ENCODE data around the gene BBIP1.

Gene BBIP1

DNA sequence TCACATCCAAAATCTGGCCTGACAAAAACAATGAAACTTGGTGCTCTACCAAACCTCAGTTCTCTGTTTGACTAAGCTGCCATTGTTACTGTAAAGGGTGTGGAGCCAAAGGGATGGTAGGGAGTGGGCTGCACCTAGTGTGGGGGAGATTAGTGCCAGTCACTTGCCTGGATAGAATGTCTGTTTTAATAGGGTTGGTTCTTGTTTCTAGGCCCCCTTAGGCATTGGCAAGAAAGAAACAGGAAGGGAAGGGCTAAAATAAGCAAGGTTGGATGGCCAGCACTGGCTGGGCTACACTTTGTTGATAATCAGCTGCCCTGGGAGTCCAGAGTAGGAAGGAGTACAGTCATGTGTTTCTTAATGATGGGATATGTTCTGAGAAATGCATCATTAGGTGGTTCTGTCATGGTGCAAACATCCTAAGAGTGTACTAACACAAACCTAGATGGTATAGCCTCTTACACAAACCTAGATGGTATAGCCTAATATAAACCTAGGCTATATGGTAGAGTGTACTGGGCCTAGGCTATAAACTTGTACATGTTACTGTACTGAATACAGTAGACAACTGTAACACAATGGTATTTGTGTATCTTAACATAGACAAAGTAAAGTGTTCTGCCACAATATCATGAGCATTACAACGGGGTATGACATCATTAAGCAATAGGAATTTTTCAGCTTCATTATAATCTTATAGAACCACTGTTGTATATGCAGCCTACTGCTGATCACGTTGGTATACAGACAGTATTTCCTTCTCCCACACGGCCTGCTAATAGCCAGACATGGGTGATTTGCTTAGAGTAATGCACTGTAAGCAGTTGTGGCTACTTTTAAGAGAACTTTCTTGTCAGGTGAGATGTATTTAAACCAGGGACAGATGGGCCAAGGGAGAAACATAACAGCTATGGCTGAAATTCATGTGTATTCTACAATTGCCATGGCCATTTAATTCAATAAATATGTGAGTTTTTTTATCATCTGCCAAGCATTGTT is 15.4 kb downstream of the BBIP1 start:
- no peak overlapping the region for H2AFZ ChIP-seq (ENCODE audit: low read length, unreplicated experiment)
- H3K79me2 ChIP-seq (ENCODE audit: control insufficient read depth, insufficient read depth, low read length, unreplicated experiment) = no peaks in the 10 kb centered on the region
- H3K4me3 ChIP-seq (ENCODE audit: low read depth, low read length) = no peak overlapping the region
- H3K4me1 ChIP-seq (ENCODE audit: control insufficient read depth, insufficient read depth, low read length, unreplicated experiment) = peaks cover 23% of the 10 kb centered on the region
- H3K36me3 ChIP-seq (ENCODE audit: insufficient read depth, low read length) = peaks cover 8% of the 10 kb centered on the region; the same call in 1 of the 2 replicates
- no peaks in the 10 kb centered on the region for H3K27me3 ChIP-seq (ENCODE audit: insufficient read depth, low read length)
- H3K27ac ChIP-seq (ENCODE audit: low read depth, low read length) = peak overlapping the region; percentile 77

DNA sequence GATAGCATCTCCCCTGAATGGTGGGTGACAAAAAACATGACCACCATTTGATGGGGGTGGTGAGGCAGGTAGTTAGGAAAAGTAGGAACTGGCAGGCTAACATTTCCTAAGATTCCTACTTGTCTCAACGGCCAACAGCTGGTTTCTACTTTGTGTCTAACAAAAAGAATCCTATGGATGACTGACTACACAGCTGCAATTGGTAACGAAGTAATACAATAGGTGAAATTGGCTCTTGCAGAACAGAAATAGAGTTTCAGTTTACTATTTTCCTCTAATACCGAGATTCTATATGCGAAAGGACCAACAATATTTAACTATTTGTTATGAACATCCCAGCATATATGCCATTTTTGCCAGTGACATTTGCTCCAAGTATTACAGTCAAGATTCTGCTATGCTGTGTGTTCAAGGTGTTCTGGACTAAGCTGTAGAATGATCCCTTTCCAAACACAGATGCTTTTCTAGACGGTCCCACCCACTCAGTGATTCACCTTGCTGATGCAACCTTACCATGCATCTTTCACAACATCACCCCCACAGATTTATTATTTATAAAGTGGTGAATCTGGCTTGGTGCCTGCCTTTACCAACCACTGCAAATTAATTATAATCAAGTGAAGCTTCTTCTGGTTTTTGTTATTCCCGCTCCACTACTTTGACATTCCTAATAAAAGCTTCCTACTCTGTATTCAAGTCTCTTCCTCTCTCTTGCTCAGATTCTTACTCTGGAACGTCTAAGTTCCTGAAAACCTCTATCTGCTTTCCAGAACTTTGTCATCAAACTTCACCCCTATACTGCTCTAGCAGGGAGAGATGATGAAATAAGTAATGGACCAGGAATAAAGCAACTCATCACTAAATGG is 16.8 kb downstream of the BBIP1 start:
- H3K36me3 ChIP-seq (ENCODE audit: insufficient read depth, low read length) = peaks cover 10% of the 10 kb centered on the region
- peak overlapping the region; percentile 77 for H3K27ac ChIP-seq (ENCODE audit: low read depth, low read length)
- H3K4me3 ChIP-seq (ENCODE audit: low read depth, low read length) = no peak overlapping the region
- no peak overlapping the region for H2AFZ ChIP-seq (ENCODE audit: low read length, unreplicated experiment)
- no peaks in the 10 kb centered on the region for H3K27me3 ChIP-seq (ENCODE audit: insufficient read depth, low read length)
- H3K4me1 ChIP-seq (ENCODE audit: control insufficient read depth, insufficient read depth, low read length, unreplicated experiment) = peaks cover 29% of the 10 kb centered on the region
- H3K79me2 ChIP-seq (ENCODE audit: control insufficient read depth, insufficient read depth, low read length, unreplicated experiment) = no peaks in the 10 kb centered on the region

DNA sequence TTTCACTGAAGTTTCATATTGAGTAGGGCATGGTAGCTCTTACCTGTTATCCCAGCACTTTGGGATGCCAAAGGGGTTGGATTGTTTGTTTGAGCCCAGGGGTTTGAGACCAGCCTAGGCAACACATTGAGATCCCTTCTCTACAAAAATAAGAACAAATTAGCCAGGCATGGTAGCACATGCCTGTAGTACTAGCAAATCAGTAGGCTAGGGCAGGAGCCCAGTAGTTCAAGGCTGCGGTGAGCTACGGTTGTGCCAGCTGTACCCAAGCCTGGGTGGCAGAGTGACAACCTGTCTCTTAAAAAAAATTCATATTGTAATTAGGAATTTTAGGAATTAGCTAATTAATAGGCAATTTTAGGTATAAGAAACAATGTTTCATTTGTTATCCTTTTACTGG is 18.0 kb downstream of the BBIP1 start:
- Histone ChIP-seq H3K27ac (ENCODE audit: low read depth, low read length) (no peak overlapping the region), H3K4me1 (ENCODE audit: control insufficient read depth, insufficient read depth, low read length, unreplicated experiment) (peaks cover 29% of the 10 kb centered on the region), H3K79me2 (ENCODE audit: control insufficient read depth, insufficient read depth, low read length, unreplicated experiment) (no peaks in the 10 kb centered on the region), H3K36me3 (ENCODE audit: insufficient read depth, low read length) (peaks cover 13% of the 10 kb centered on the region), H3K4me3 (ENCODE audit: low read depth, low read length) (no peak overlapping the region), H3K27me3 (ENCODE audit: insufficient read depth, low read length) (no peaks in the 10 kb centered on the region), H2AFZ (ENCODE audit: low read length, unreplicated experiment) (no peak overlapping the region)

DNA sequence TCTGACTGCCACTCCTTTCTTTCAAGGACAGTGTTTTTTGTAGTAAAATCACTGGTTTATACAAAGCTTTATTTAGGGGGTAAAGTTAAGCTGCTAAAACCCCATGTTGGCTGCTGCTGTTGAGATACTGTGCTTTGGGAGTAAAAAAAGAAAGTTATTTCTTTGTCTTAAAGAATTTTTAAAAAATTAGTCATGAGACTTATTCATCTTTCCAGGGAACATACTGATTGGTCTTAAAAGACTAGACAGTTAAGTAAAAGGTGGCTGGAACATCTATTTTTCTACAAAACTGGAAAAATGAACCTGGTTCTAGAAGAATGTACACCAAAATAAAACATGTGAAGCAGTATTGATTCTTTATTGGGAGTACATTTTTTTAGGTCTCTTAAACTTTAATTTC is 20.6 kb downstream of the BBIP1 start:
- Histone ChIP-seq H2AFZ (ENCODE audit: low read length, unreplicated experiment) (no peak overlapping the region), H3K4me1 (ENCODE audit: control insufficient read depth, insufficient read depth, low read length, unreplicated experiment) (peaks cover 26% of the 10 kb centered on the region), H3K4me3 (ENCODE audit: low read depth, low read length) (no peak overlapping the region), H3K27ac (ENCODE audit: low read depth, low read length) (peak overlapping the region; percentile 4; the same call in 1 of the 2 replicates), H3K27me3 (ENCODE audit: insufficient read depth, low read length) (no peaks in the 10 kb centered on the region), H3K79me2 (ENCODE audit: control insufficient read depth, insufficient read depth, low read length, unreplicated experiment) (no peaks in the 10 kb centered on the region), H3K36me3 (ENCODE audit: insufficient read depth, low read length) (peaks cover 13% of the 10 kb centered on the region)

DNA sequence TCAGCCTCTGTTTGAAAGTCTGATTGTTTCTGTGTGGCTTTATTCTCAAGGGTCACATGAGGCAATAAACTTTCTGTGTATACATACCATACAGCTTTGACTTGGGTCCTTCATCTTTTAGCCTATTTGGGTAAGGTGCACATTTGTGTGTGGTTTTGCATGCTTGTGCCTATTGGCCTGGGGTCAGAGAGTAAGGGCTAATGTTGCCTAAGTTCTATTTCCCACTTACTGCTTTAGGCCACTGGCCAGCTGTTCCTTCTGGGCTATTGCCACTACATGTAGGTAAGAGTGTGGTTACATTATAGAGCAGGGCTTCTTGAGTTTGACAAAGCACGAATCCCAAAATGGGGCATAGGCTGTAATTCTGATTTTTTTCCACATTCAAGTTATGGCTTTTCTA is 21.8 kb downstream of the BBIP1 start:
- H3K27me3 ChIP-seq (ENCODE audit: insufficient read depth, low read length) = no peaks in the 10 kb centered on the region
- H3K4me3 ChIP-seq (ENCODE audit: low read depth, low read length) = no peak overlapping the region
- H3K36me3 ChIP-seq (ENCODE audit: insufficient read depth, low read length) = peaks cover 13% of the 10 kb centered on the region

DNA sequence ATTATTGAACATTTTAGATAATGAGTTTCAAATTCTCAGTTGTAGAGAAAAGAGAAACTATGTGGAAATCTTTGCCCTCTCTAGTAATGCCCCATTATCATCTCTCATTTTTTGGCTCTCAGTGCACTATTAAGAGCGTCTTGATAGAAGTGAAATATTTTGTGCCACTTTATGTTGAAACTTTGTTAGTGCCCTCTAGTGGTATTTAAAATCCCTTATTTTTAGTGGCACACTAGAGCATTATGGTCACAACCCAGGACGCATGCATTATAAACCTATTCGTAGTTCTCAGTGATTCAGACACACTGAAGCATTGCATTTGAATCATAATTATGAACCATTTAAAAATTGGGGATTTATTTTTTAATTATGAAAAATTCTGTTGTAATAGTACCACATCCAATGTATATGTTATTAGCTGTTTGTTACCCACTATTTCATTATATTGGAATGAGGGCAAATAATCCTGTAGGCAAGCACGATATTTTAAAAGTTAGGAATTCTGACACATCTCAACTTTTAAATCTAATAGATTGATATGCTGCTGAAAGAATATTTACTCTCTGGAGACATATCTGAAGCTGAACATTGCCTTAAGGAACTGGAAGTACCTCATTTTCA is 25.3 kb downstream of the BBIP1 start:
- Histone ChIP-seq H3K4me3 (ENCODE audit: low read depth, low read length) (no peak overlapping the region), H3K36me3 (ENCODE audit: insufficient read depth, low read length) (peaks cover 7% of the 10 kb centered on the region), H3K27me3 (ENCODE audit: insufficient read depth, low read length) (no peaks in the 10 kb centered on the region), H2AFZ (ENCODE audit: low read length, unreplicated experiment) (no peak overlapping the region), H3K27ac (ENCODE audit: low read depth, low read length) (no peak overlapping the region), H3K79me2 (ENCODE audit: control insufficient read depth, insufficient read depth, low read length, unreplicated experiment) (no peaks in the 10 kb centered on the region), H3K4me1 (ENCODE audit: control insufficient read depth, insufficient read depth, low read length, unreplicated experiment) (peaks cover 10% of the 10 kb centered on the region)

More for the DNA sequence above, 21.8 kb downstream of the BBIP1 start:
- Histone ChIP-seq H2AFZ (ENCODE audit: low read length, unreplicated experiment) (no peak overlapping the region), H3K79me2 (ENCODE audit: control insufficient read depth, insufficient read depth, low read length, unreplicated experiment) (no peaks in the 10 kb centered on the region), H3K27ac (ENCODE audit: low read depth, low read length) (no peak overlapping the region), H3K4me1 (ENCODE audit: control insufficient read depth, insufficient read depth, low read length, unreplicated experiment) (peaks cover 14% of the 10 kb centered on the region)

DNA sequence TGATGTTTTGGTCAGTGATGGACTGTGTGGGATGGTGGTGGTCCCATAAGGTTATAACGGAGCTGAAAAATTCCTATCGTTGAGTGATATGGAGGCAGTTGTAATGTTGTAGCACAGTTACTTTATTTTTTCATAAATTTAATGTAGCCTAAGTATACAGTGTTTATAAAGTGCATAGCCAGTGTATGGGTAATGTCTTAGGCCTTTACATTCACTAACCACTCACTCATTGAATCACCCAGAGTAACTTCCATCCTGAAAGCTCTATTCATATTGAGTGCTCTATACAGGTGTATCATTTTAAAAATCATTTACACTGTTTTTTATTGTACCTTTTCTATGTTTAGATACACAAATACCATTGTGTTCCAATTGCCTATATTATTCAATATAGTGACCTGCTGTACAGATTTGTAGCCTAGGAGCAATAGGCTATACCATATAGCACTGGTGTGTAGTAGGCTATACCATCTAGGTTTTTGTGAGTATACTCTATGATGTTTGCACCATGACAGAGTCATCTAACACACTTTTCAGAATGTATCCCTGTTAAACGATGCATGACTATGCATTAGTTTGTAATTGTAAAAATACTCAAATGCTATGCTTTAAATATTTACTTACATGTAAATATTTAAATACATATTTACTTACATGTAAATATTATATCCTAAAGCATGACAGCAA is 26.2 kb downstream of the BBIP1 start:
- H3K36me3 ChIP-seq (ENCODE audit: insufficient read depth, low read length) = peaks cover 10% of the 10 kb centered on the region; the same call in 1 of the 2 replicates
- no peaks in the 10 kb centered on the region for H3K79me2 ChIP-seq (ENCODE audit: control insufficient read depth, insufficient read depth, low read length, unreplicated experiment)
- no peak overlapping the region for H3K27ac ChIP-seq (ENCODE audit: low read depth, low read length)
- no peak overlapping the region for H2AFZ ChIP-seq (ENCODE audit: low read length, unreplicated experiment)
- H3K4me3 ChIP-seq (ENCODE audit: low read depth, low read length) = no peak overlapping the region
- no peaks in the 10 kb centered on the region for H3K27me3 ChIP-seq (ENCODE audit: insufficient read depth, low read length)
- peaks cover 3% of the 10 kb centered on the region for H3K4me1 ChIP-seq (ENCODE audit: control insufficient read depth, insufficient read depth, low read length, unreplicated experiment)

DNA sequence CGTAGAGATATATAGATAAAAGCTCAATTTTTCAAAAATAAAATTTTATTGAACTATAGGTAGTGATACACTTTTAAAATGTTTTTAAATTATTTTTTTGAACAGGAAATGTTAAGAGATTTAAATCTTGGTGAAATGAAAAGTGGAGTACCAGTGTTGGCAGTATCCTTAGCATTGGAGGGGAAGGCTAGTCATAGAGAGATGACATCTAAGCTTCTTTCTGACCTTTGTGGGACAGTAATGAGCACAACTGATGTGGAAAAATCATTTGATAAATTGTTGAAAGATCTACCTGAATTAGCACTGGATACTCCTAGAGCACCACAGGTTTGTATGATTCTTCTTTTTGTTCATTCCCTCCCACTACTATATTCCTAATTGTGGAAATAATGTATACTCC is 31.4 kb downstream of the BBIP1 start:
- peaks cover 3% of the 10 kb centered on the region for H3K4me1 ChIP-seq (ENCODE audit: control insufficient read depth, insufficient read depth, low read length, unreplicated experiment)
- H3K27ac ChIP-seq (ENCODE audit: low read depth, low read length) = no peak overlapping the region
- no peak overlapping the region for H3K4me3 ChIP-seq (ENCODE audit: low read depth, low read length)
- peaks cover 27% of the 10 kb centered on the region for H3K36me3 ChIP-seq (ENCODE audit: insufficient read depth, low read length)
- H3K27me3 ChIP-seq (ENCODE audit: insufficient read depth, low read length) = no peaks in the 10 kb centered on the region
- H2AFZ ChIP-seq (ENCODE audit: low read length, unreplicated experiment) = no peak overlapping the region
- no peaks in the 10 kb centered on the region for H3K79me2 ChIP-seq (ENCODE audit: control insufficient read depth, insufficient read depth, low read length, unreplicated experiment)

DNA sequence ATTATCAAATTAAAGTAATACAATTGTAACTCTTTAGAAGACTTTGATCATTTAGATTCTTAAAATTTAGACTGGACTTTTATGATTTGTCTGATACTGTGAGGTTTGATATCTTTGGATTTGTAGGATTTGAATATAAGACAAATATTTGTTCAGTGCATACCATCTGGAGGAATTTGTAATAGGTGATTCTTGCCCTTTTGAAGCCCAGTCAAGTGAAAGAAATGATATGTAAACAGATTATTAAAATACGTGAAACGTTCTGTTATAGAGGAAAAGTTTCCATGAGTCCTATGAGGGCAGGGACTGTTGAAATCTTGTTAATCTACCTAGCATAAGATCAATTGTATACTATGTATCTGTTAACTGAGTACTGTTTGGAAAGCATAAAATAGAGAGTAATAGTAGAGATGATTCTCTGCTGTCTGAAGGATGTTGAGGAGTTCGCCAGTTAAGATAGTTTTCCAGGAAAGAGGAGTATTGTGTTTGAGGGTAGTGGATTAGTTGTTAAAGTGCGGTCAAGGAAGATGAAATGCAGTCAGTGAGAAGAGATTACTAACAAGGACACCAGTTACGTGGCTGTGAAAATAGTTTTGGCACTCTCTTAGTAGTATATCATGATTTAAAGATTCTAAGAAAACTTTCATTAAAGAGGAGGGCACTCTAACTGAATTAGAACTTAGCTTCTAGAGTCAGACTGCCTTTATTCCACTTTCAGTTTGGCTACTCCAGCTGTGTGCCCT is 32.9 kb downstream of the BBIP1 start:
- no peaks in the 10 kb centered on the region for H3K27me3 ChIP-seq (ENCODE audit: insufficient read depth, low read length)
- no peaks in the 10 kb centered on the region for H3K79me2 ChIP-seq (ENCODE audit: control insufficient read depth, insufficient read depth, low read length, unreplicated experiment)
- no peak overlapping the region for H3K4me3 ChIP-seq (ENCODE audit: low read depth, low read length)
- H2AFZ ChIP-seq (ENCODE audit: low read length, unreplicated experiment) = no peak overlapping the region
- H3K36me3 ChIP-seq (ENCODE audit: insufficient read depth, low read length) = peaks cover 33% of the 10 kb centered on the region
- no peak overlapping the region for H3K27ac ChIP-seq (ENCODE audit: low read depth, low read length)
- no peaks in the 10 kb centered on the region for H3K4me1 ChIP-seq (ENCODE audit: control insufficient read depth, insufficient read depth, low read length, unreplicated experiment)

Data from ACC112 (cell line).